Hindlimb muscle (tissue), 1 donor: ENCODE data around the gene SLC10A3. TPM values are rescaled to one million over a fixed set of nuclear protein-coding genes. Genes with fewer than 3 reads are reported as not detected.

Experiments used
- DNase-seq: peaks from one replicate; pipeline ENCODE4 v3.0.0-alpha.2; 2013
- polyA plus RNA-seq: library from polyadenylated mRNA; unstranded; fragments of 120-200 nt; gene quantifications from one replicate; pipeline ENCODE4 v1.2.1, GENCODE V29; 2013; ENCODE audit not compliant: insufficient read length

SLC10A3 gene
- polyA plus RNA-seq, 1 donor = 12.2 TPM

DNA sequence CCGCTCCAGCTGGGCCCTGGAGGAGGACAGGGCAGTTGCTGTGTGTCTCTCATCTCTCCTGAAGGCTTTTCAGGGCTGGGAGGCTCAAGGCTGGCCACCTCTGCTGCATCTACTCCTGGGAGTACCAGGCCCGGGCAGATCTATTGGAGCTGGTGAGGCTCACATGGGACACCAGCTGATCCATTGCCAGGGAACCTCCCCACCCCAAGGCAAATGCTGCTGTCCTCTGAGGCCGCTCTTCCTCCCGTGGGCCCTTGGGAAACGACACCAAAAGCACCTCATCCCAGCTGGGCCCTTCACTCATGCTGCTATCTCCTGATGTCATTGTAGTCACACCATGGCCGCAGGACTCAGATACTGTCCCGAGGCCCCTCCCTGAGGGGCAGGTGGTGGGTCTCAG lies 7.6 kb downstream of the SLC10A3 start:
- no peak for DNase-seq

DNA sequence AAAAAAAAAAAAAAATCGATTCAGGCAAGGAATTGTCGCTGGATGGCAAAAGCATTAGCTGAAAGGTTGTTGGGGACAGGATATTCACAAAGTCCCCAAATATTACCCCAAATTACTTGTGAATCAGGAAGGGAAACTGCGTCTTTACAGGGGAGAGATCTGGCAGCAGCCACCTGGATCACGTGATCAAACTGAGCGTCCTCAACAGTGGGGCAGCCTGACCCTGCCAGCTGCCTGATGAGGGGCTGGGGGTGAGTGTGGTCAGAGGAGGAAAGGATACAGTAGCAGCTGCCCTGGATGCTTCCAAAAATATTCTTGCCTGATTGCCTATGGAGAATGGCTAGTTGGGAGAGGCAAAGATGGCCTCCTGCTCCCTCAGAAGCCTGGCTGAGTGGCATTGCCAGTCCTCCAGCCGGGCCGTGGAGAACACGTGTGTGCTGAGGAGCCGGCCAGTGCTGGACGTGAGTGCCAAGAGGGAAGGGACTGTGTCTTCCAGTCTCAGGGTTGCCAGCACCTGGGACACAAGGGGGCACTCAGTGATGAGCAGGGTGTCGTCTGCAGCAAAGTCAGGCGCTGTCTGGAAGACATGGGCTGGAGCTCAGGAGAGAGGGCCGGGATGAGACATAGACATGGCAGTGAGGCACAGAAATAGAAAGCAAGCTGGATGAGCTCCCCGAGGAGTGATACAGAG lies 8.4 kb downstream of the SLC10A3 start:
- no peak for DNase-seq

DNA sequence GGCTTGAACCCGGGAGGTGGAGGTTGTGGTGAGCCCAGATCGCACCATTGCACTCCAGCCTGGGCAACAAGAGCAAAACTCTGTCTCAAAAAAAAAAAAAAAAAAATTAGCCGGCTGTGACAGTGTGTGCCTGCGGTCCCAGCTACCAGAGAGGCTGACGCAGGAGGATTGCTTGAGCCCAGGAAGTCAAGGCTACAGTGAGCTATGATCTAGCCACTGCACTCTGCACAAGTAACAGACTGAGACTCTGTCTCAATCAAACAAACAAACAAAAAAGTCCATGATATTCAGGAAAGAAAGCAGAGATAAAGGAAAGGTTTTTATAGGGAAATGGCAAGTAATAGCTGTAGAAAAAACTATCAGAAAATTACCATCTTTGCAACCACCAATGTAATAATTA lies 9.2 kb downstream of the SLC10A3 start:
- no peak for DNase-seq

DNA sequence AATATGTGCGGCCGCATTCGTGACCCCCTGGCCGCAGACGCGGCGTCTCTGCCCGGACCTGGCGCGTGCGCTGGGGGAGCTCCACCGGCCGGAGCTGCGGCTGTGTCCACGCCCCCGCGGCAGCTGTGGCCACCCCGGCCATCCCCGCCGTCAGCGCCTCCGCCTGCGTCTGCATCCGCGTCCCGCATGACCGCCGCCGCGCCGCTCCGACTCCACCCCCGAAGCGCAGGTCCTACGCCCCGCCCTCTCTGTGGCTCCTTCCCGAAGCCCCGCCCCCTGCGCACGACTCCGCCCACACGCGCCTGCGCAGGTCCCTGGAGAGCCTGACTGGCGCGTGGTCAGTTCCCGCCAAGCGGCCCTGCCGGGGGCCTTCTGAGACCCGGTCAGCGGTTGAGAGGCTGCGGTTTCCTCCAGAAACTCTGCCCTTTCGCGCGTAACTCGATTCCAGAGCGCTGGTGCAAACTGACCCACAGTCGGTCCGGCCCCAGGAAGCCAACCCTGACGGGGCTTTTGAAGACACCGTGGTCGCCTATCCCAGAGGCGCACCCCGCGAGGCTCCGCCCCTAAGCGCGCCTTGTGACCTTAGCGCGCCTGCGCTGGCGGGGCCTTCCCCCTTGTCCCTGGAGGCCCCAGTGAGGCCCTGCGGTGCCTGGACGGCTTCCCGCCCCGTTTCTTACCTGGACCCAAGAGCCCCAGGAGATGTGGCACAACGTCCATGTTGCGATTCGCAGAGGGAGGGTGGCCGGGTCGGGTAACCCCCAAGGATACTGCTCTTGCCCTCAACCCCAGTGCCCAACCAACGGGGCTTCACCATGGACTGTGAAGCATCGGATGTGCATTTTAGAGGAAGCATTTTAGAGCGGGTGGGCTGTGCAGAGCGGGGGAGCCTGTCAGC lies 11.5 kb downstream of the SLC10A3 start, which contains the start of gene LAGE3:
Gene LAGE3, minus strand, starts transcription at position 554 of the 895 bp plus-strand sequence. Its CDS starts 366 bp downstream, at position 188.
- peak; percentile 89 for DNase-seq

DNA sequence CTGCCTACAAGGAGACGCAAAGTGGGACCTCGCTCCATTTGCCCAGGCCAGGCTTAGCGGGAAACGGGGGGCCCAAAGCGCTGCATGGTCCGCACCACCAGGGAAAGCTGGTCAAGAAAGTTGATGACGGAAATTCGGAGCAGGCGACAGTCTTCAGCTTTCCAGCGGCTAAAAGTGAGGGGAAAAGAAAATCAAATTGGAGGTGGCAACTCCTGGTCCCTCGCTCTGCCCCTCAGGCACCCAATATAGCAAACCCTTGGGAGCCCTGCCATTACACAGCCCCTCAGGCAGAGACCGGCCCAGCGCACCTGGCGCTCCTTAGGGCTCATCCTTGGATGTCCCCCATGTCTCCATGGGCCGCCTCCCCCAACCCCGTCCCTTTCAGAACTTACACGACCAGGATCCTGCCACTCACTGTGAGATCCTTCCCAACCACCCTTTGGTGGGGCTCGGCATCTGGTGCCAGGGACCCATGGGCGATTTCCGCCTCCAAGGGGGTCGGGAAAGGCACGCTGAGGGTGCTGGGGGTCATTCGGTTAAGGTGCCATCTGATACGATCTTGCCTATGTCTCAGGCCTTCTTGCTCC lies 12.4 kb downstream of the SLC10A3 start:
- DNase-seq = no peak

DNA sequence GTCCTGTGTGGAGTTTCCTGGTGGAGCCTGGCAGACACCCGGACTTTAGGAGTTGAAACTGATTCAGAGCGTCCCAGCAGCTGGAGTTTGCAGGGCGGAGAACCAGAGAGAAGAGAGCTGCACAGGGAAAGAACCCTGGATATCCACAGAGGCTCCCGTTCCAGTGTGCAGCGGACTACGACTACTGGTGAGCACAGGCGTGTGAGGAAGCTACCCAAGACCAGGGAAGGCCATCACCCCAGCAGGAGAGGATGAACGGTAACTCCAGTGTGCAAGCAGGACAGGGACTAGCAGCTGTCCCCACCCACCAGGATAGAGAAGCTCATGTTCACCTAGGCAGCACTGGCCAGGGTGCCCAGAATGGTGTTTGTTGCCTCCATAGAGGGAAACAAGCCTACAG lies 13.6 kb downstream of the SLC10A3 start:
- DNase-seq = no peak

DNA sequence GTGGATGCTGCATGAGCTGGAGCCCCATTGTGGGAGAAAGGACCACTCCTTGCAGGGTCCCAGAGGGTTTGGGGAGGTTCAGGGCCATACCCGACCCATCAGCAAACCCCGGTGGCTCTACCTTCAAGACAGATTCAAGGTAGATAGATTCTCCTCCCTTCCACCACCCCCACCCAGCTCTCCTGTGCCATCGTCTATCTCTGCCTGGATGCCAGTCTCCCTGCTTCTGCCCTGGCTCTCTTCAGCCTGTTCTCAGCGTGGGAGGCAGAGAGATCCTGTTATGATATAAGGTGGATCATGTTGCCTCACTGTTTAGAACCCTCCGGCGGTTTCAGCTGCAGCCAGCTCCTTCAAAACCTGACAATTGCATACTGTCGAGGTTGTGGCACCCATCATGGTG lies 16.7 kb downstream of the SLC10A3 start:
- no peak for DNase-seq

DNA sequence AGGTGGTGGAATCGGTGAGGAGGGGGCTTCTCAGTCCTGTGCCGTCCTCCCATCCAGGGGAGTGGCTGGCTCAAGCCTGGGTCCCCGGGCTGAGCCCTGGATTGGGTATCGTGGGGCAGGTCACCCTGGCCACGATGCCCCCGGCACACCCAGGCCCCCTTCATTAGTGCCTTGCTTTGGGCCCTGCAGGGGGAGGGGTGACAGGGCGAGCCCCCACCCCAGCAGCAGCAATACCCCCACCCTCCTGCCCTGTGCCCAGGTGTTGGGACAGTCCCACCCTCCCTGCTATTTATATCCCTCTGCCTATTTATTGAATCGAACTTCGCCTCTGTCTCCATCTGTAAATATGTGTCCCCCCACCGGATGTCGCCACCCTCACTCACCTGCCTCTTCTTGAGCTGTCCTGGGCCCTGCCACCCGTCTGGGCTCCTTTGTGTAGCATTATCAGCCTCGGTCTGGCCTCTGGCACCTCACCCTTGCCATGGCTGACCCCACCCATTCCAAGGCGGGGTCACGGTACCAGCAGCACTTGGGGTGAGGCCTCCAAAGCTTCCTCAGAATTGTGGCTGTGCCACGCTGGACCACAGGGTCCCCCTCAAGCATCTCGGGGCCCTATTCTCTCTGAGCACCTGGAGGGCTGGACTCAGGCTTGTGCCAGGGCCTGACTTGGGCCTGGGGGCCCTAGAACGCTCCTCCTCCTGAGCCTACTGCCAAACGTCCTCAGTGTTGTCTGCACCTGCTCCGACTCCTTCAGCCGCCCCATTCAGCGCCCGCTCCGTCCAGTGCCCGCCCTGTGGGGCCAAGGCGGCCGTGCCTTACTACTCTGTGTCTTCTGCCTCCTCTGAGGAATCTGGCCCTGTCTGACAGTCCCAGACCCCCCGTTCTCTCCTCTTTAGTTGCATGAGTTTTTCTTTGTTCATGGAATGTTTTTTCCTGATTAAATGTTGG lies 17.5 kb downstream of the SLC10A3 start:
- DNase-seq = no peak

DNA sequence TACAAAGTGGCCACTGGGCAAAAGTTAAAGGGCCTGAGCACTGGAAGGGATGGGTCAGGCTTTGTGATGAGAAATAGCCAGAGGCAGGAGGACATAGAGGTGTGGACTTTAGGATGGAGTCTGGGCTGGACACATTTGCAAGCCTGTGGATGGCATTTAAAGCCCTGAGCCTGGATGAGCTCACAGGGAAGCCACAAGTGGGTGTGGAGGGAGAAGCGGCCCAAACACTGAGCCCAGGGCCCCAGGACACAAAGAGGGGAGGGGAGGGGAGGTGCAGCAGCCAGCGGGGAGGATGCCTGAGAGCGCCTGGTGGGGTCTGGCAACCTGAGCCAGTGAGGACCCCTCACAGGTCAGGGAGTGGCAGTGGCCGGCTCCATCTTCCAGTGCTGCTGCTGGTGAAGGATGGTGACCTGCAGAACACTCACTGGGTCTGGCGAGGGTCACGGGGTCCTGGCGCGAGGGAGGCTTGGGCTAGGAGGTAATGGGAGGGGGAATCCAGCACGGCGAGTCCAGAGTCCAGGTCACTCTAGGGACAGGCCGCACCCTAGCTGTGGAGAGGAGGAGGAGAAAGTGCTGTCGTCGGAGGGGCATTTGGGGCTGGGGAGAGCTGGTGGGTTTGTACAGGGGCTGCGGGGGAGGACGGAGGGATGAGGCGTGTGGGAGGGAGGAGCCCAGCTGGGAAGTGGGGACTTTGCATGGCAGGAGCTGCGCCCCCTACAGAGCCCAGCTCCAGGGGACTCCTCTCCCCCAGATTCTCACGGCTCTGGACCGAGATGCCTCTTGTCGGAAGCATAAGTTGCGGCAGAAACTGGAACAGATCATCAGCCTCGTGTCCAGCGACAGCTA lies 18.4 kb downstream of the SLC10A3 start:
- DNase-seq = no peak

DNA sequence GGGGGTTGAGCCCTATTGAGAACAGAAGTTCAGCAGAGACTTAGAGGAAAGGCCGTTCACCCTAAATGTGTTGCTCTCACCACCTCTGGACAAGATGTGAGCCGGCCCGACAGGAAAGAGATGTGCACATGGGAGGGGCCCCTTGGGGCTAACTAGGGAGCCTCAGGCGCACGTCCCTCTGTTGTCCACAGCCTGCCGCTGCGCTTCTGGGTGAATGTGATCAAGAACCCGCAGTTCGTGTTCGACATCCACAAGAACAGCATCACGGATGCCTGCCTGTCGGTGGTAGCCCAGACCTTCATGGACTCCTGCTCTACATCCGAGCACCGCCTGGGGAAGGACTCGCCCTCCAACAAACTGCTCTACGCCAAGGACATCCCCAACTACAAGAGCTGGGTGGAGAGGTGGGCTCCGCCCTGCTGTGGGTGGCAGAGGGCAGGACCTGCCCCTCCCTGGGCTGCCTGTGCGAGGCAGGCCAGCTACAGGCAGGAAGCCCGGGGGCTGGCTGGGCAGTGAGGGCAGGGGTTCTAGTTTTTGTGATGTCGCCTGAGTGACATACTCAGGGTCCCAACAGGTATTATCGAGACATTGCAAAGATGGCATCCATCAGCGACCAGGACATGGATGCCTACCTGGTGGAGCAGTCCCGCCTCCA lies 19.4 kb downstream of the SLC10A3 start:
- no peak for DNase-seq

DNA sequence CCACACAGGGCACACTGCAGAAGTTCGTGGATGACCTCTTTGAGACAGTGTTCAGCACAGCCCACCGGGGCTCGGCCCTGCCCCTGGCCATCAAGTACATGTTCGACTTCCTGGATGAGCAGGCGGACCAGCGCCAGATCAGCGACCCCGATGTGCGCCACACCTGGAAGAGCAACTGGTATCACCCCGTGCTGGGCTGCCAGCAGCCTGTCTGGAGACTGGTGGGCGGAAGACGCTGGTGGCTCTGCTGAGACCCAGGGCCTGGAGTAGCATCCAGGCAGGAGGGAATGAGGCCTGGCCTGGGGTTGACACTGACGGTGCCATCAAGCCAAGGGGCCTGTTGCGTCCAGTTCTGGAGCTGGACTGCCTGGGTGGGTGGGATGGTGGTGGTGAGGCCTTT lies 20.0 kb downstream of the SLC10A3 start:
- DNase-seq = no peak

DNA sequence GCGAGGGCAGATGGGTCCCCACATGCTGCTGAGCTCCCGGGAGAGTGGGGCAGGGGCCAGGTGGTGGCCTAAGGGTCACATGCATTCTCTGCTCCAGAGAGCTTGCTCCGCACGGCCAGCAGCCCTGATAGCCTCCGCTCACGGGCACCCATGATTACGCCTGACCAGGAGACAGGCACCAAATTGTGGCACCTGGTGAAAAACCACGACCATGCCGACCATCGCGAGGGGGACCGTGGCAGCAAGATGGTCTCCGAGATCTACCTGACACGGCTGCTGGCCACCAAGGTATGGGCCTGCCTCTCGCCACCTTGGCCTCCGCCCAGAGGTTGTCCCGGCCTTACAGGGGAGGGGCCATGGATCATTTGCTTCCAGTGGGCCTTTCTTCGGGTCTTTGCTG lies 20.5 kb downstream of the SLC10A3 start:
- no peak for DNase-seq

DNA sequence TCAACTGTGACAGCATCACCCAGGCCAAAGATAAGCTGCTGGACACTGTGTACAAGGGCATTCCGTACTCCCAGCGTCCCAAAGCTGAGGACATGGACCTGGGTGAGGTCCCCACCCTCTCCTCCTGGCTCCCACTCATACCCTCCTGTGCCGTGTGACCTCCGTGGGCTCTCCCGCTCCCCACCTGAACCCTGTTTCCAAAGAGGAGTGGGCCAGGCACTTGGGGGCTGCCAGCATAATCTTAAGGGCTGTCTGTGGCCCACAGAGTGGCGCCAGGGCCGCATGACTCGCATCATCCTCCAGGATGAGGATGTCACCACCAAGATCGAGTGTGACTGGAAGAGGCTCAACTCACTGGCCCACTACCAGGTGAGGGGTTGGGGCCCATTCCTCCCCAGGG lies 21.3 kb downstream of the SLC10A3 start:
- no peak for DNase-seq

DNA sequence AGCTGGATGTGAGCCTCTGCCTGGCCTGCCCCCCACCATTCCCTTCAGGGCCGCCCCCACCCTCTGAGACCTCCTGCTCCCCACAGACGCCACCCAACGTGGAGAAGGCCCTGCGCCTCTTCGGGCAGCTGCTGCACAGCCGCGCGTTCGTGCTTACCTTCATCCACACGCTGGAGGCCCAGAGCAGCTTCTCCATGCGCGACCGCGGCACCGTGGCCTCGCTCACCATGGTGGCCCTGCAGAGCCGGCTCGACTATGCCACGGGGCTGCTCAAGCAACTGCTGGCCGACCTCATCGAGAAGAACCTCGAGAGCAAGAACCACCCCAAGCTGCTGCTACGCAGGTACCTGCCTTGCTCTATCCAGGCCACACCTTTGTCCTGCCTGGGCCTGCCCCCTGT lies 22.2 kb downstream of the SLC10A3 start:
- DNase-seq = no peak

DNA sequence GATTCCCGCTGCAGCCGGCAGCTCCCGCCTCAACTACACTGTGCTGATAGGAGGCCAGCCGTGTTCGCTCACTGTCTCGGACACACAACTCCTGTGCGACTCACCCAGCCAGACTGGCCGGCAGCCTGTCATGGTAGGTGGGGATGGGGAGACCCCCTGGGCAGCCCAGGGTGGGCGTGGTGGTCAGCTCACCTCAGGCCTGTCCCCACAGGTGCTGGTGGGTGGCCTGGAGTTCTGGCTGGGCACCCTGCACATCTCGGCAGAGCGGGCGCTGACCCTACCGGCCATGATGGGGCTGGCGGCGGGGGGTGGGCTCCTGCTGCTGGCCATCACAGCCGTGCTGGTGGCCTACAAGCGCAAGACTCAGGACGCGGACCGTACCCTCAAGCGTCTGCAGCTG lies 22.9 kb downstream of the SLC10A3 start:
- no peak for DNase-seq

DNA sequence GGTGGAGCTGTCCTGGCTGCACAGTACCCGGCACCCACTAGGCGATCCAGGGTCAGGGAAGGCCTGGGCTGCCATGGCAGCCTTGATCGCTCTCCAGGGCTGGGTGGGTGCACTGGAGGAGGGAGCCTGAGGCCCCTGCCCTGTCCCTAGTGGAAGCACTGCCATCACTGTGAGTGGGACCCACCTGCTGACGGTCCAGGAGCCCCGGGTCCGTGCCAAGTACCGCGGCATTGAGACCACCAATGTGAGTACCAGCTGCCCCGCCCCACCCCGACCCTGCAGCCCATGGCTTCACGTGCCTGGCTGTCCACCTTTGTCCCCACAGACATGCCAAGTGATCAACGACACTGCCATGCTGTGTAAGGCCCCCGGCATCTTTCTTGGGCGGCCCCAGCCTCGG lies 23.5 kb downstream of the SLC10A3 start:
- DNase-seq = no peak

DNA sequence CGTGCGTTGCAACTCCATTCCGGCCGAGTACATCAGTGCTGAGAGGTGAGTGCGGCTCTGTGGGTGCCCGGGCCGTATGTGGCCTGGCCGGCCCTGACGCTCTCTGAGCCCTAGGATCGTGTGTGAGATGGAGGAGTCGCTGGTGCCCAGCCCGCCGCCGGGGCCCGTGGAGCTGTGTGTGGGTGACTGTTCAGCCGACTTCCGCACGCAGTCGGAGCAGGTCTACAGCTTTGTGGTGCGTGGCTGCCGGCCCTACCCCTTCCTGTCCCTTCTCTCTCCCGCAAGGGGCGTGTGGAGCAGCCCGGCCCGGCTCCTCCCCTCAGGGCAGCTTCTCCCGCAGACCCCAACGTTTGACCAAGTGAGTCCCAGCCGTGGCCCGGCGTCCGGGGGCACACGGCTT lies 24.4 kb downstream of the SLC10A3 start:
- no peak for DNase-seq

DNA sequence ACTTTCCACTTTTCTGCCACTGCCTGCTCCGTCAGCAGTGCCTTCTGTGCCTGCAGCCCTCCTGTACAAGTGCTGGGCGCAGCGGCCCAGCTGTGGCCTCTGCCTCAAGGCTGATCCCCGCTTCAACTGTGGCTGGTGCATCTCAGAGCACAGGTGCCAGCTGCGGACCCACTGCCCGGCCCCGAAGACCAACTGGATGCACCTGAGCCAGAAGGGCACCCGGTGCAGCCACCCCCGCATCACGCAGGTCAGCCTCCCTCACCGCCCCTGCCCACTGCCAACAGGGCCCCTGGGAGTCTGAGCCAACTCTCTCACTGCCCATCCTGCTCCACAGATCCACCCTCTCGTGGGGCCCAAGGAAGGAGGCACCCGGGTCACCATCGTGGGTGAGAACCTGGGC lies 24.8 kb downstream of the SLC10A3 start:
- no peak for DNase-seq

DNA sequence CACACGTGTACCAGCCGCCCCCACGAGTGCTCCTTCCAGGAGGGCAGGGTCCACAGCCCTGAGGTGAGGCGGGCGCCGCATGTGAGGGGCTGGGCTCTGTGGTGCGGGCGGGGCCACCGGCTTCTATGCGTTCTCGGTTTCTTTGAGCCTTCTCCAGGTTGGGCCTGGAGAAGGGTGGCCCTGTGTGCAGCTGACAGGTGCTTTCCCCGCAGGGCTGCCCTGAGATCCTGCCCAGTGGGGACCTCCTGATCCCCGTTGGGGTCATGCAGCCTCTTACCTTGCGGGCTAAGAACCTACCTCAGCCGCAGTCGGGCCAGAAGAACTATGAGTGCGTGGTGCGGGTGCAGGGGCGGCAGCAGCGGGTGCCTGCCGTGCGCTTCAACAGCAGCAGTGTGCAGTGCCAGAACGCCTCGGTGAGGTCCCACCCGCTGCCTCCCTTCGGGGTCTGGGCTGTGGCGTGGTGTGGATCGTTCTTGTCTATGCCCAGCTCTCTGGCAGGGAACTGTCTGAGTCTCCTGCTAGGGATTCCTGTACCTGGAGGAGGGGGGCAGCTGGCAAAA lies 25.5 kb downstream of the SLC10A3 start:
- DNase-seq = no peak

DNA sequence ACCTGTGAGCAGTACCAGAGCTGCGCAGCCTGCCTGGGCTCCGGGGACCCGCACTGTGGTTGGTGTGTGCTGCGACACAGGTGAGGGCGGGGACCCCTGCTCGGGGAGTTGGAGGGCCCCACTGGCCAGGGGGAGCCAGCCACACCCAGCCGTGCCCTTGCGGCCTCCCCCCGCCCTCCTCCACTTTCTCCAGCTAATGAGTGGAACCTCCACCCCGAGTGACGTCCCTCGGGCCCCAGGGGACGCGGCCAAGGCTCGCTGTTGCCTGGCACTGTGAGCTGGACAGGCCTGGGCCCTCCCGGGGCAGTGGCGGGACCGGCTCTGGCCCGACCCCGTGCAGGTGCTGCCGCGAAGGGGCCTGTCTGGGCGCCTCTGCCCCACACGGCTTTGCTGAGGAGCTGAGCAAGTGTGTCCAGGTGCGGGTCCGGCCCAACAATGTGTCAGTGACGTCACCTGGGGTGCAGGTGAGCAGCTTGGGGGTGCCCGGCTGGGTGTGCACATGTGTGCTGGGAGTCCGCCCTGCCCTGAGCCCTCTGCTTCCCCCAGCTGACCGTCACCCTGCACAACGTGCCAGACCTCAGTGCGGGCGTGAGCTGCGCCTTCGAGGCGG lies 26.7 kb downstream of the SLC10A3 start:
- no peak for DNase-seq
